GM23338 (cell line): ENCODE results near the gene RNF223. TPM values are rescaled to one million over a fixed set of nuclear protein-coding genes. Genes with fewer than 3 reads are reported as not detected.

Experiments
- ATAC-seq: fragments of 200-7000 bp; cut with Tn5 transposase; 3 replicates; pipeline ENCODE4 v1.9.1; 2020
- DNase-seq: peaks from one replicate; pipeline ENCODE4 v3.0.0-alpha.2; 2015; ENCODE audit warnings: low spot score
- H2AFZ ChIP-seq: fragments of 200-600 bp; sonication (generic); 2 replicates; pipeline ENCODE4 v1.8.0; 2016; ENCODE audit warnings: antibody characterized with exemption, mild to moderate bottlenecking, moderate library complexity
- H3F3A ChIP-seq: fragments of 200-600 bp; sonication (generic); replicated peaks from 2 replicates; pipeline ENCODE4 v1.8.0; 2017; ENCODE audit warnings: antibody characterized with exemption, mixed run types, low read depth
- H3K27ac ChIP-seq: fragments of 200-600 bp; sonication (generic); 2 replicates; pipeline ENCODE4 v1.6.1; 2016; ENCODE audit warnings: low read depth
- H3K27me3 ChIP-seq: fragments of 200-600 bp; sonication (generic); 2 replicates; pipeline ENCODE4 v1.8.0; 2016; ENCODE audit warnings: mild to moderate bottlenecking, mixed run types, moderate library complexity; ENCODE audit not compliant: insufficient read depth
- H3K36me3 ChIP-seq: fragments of 200-600 bp; sonication (generic); 2 replicates; pipeline ENCODE4 v1.8.0; 2016; ENCODE audit warnings: mild to moderate bottlenecking; ENCODE audit not compliant: insufficient read depth
- H3K4me1 ChIP-seq: fragments of 200-600 bp; sonication (generic); 2 replicates; pipeline ENCODE4 v1.8.0; 2016; ENCODE audit warnings: mild to moderate bottlenecking, moderate library complexity; ENCODE audit not compliant: insufficient read depth
- H3K4me2 ChIP-seq: fragments of 200-600 bp; sonication (generic); 2 replicates; pipeline ENCODE4 v1.7.1; 2017; ENCODE audit warnings: mixed run types
- H3K4me3 ChIP-seq: fragments of 200-600 bp; sonication (generic); 2 replicates; pipeline ENCODE4 v1.6.1; 2016; ENCODE audit warnings: mixed run types
- H3K79me2 ChIP-seq: fragments of 200-600 bp; sonication (generic); replicated peaks from 2 replicates; pipeline ENCODE4 v1.8.0; 2017; ENCODE audit warnings: mild to moderate bottlenecking; ENCODE audit not compliant: insufficient read depth
- H3K9me2 ChIP-seq: fragments of 200-600 bp; sonication (generic); 2 replicates; pipeline ENCODE4 v1.8.0; 2017; ENCODE audit not compliant: insufficient read depth
- H4K20me1 ChIP-seq: fragments of 200-600 bp; sonication (generic); replicated peaks from 2 replicates; pipeline ENCODE4 v1.8.0; 2017; ENCODE audit warnings: mild to moderate bottlenecking; ENCODE audit not compliant: insufficient read depth
- H3K27ac Mint-ChIP-seq: 2 replicates; pipeline ENCODE4 v1.8.0; 2020; ENCODE audit warnings: inconsistent platforms, mild to moderate bottlenecking, moderate library complexity, mixed read lengths
- H3K27me3 Mint-ChIP-seq: 3 replicates; pipeline ENCODE4 v1.8.0; 2022; ENCODE audit warnings: low read depth, mild to moderate bottlenecking, moderate library complexity, mixed read lengths, inconsistent platforms; ENCODE audit not compliant: insufficient read depth, poor library complexity
- H3K36me3 Mint-ChIP-seq: 3 replicates; pipeline ENCODE4 v1.8.0; 2021; ENCODE audit warnings: low read depth, mild to moderate bottlenecking, inconsistent platforms, moderate library complexity, mixed read lengths
- H3K4me1 Mint-ChIP-seq: 3 replicates; pipeline ENCODE4 v1.8.0; 2020; ENCODE audit warnings: mild to moderate bottlenecking, inconsistent platforms, mixed read lengths
- H3K4me3 Mint-ChIP-seq: 3 replicates; pipeline ENCODE4 v1.8.0; 2021; ENCODE audit warnings: moderate library complexity, mild to moderate bottlenecking, inconsistent platforms, mixed read lengths
- H3K9me3 Mint-ChIP-seq: 3 replicates; pipeline ENCODE4 v1.8.0; 2020; ENCODE audit warnings: moderate library complexity, mild to moderate bottlenecking, inconsistent platforms, mixed read lengths
- CREB1 ChIP-seq: fragments of 250-450 bp; sonication (Bioruptor Pico); IDR thresholded peaks from 2 replicates; pipeline ENCODE4 v1.5.0; 2020; ENCODE audit warnings: low read depth, mild to moderate bottlenecking, moderate library complexity
- CTCF ChIP-seq, 2 experiments: fragments of 200-600 bp in 1 of 2; sonication (generic) in 1 of 2; conservative IDR thresholded peaks; 2 replicates each; pipeline versions ENCODE4 v1.5.1 to v1.6.1; 2016 to 2017; ENCODE audit warnings: antibody characterized with exemption in 2 of 2, low read depth in 2 of 2, mild to moderate bottlenecking in 2 of 2, moderate library complexity in 1 of 2
- ETS1 ChIP-seq: IDR thresholded peaks from 2 replicates; pipeline ENCODE4 v1.6.1; 2016; ENCODE audit warnings: antibody characterized with exemption
- EZH2 ChIP-seq: fragments of 200-600 bp; sonication (generic); IDR thresholded peaks from one replicate; pipeline ENCODE4 v1.8.0; 2017; ENCODE audit warnings: antibody characterized with exemption, mild to moderate bottlenecking, low read depth; ENCODE audit not compliant: unreplicated experiment
- EZH2phosphoT487 ChIP-seq: fragments of 200-600 bp; sonication (generic); IDR thresholded peaks from one replicate; pipeline ENCODE4 v1.8.1; 2018; ENCODE audit warnings: antibody characterized with exemption; ENCODE audit not compliant: unreplicated experiment
- JUNB ChIP-seq: IDR thresholded peaks from one replicate; pipeline ENCODE4 v1.6.1; 2016; ENCODE audit warnings: antibody characterized with exemption; ENCODE audit not compliant: unreplicated experiment
- NANOG ChIP-seq: IDR thresholded peaks from 2 replicates; pipeline ENCODE4 v1.6.1; 2016; ENCODE audit warnings: antibody characterized with exemption, borderline replicate concordance
- POLR2AphosphoS5 ChIP-seq: IDR thresholded peaks from 2 replicates; pipeline ENCODE4 v1.6.1; 2016; ENCODE audit warnings: antibody characterized with exemption, low read depth
- REST ChIP-seq: IDR thresholded peaks from one replicate; pipeline ENCODE4 v1.6.1; 2018; ENCODE audit warnings: antibody characterized with exemption; ENCODE audit not compliant: unreplicated experiment
- STAT1 ChIP-seq: IDR thresholded peaks from one replicate; pipeline ENCODE4 v1.6.1; 2016; ENCODE audit warnings: antibody characterized with exemption; ENCODE audit not compliant: unreplicated experiment
- ZNF114 ChIP-seq: fragments of 250-450 bp; sonication (Bioruptor Pico); IDR thresholded peaks from 2 replicates; pipeline ENCODE4 v1.5.0; 2020; ENCODE audit warnings: mild to moderate bottlenecking, moderate library complexity
- ZNF331 ChIP-seq: fragments of 250-450 bp; sonication (Bioruptor Pico); IDR thresholded peaks from 2 replicates; pipeline ENCODE4 v1.5.0; 2020; ENCODE audit warnings: low read depth, mild to moderate bottlenecking, moderate library complexity
- ZNF462 ChIP-seq: fragments of 250-450 bp; sonication (Bioruptor Pico); IDR thresholded peaks from 2 replicates; pipeline ENCODE4 v1.5.0; 2020; ENCODE audit warnings: mild to moderate bottlenecking, moderate library complexity
- polyA plus RNA-seq: library from polyadenylated mRNA; unstranded; fragments of >200 nt; fragmentation: Nextera tagmentation; extraction: Ambion mirVana; gene quantifications from 2 replicates; pipeline ENCODE4 v1.2.1, GENCODE V29; 2016
- total RNA-seq: library from RNA; depleted of rRNA; stranded (reverse); fragments of >200 nt; shearing (Covaris generic); gene quantifications from 2 replicates; pipeline ENCODE4 v1.2.3, GENCODE V29; 2014

Gene RNF223
- total and polyA plus RNA-seq, 2 experiments from 2014 or later = not detected

GRCh38 chr1:1058088-1058905 is 15.8 kb downstream of the RNF223 start:
- H3K36me3 Mint-ChIP-seq = peaks cover 4% of the 10 kb centered on the region; the same call in 1 of the 3 replicates
- DNase-seq (no peak), ATAC-seq (peak; percentile 1; the same call in 2 of the 3 replicates)
- H3K4me1 Mint-ChIP-seq = peaks cover 3% of the 10 kb centered on the region; the same call in 2 of the 3 replicates
- peaks cover 52% of the 10 kb centered on the region for H3K27me3 Mint-ChIP-seq
- Histone ChIP-seq H3K4me2 (peak overlapping the region; percentile 88; the same call in 1 of the 2 replicates), H3K4me1 (peaks cover 5% of the 10 kb centered on the region; the same call in 1 of the 2 replicates), H4K20me1 (no peaks in the 10 kb centered on the region; the same call in 1 of the 2 replicates), H2AFZ (no peak overlapping the region), H3K27me3 (peaks cover 52% of the 10 kb centered on the region), H3K27ac (no peak overlapping the region), H3K79me2 (no peaks in the 10 kb centered on the region), H3K9me2 (no peaks in the 10 kb centered on the region), H3K36me3 (no peaks in the 10 kb centered on the region), H3F3A (0 out of 2 replicates have a peak, but pooled peaks cover 5% of the 10 kb centered on the region), H3K4me3 (peak overlapping the region; percentile 68)
- no peak overlapping the region for H3K27ac Mint-ChIP-seq
- peak overlapping the region; percentile 77 for H3K4me3 Mint-ChIP-seq
- H3K9me3 Mint-ChIP-seq = no peaks in the 10 kb centered on the region
- TF ChIP-seq ZNF114 (CRISPR knock-in tag) (no peak), EZH2 (no peak), REST (no peak), NANOG (no peak), CTCF (conservative IDR thresholded peaks at IDR 0.05; ENCODE audit: low read depth in 2 of 2) (no peak), STAT1 (no peak), CREB1 (no peak), POLR2AphosphoS5 (no peak), ZNF331 (CRISPR knock-in tag) (no peak), EZH2phosphoT487 (no peak), ETS1 (no peak), ZNF462 (CRISPR knock-in tag) (no peak), JUNB (no peak)
